DMS53 treated with DMSO at 0.1 percent for 48 hours (cell line): ENCODE data around the gene TMC6.
A peak's percentile ranks its signal among the peaks of the same experiment; 100 is the strongest.
"Not testable (repeated sequence)": the region's sequence is repeated elsewhere in the genome, so short reads cannot be mapped to it uniquely, and the experiment has no call there.

Experiments
- DNase-seq: peaks from one replicate; lab custom pipeline; 2025; ENCODE audit not compliant: unreplicated experiment; lab: John Stamatoyannopoulos, UW

Gene TMC6

GRCh38 chr17:78154903-78155811 lies 26.6 kb upstream of the TMC6 start:
- no peak for DNase-seq

- DNase-seq, result no peak
These were observed 23.0 kb upstream of the TMC6 start for GRCh38 chr17:78151514-78152008.

- DNase-seq, result no peak
These were observed 19.9 kb upstream of the TMC6 start for GRCh38 chr17:78148286-78149016.

DNA sequence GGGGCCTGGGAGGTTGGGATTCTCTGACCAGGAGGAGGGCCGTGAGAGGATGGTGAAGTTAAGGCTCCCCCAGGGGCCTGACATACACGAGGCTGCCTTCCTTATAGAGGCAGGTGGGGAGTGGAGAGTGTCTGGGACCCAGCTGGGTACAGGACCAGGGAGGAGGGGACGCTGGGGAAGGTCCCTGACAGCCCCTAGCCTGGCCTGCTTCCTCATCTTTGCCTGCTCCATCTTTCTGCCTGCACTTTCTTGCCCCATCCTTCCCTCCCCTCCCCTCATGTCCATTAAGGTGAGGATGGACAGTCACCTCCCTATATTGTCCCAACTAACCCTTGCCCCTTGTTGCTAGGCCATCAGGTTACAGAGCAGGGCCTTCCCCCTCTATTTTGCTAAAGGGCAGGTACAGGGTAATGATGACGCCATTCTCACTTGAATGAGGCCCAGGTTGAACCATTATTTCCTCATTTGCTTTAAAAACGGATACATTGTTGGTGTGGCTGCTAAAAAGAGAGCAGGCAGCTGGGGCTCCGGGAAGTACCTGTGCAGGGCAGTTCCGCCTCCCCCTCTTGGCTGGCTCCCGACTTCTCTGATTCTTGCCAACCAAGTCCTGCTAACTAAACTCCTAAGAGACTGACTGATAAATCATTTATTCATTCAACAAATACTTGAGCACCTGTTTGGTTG lies 18.9 kb upstream of the TMC6 start:
- DNase-seq, result no peak

DNA sequence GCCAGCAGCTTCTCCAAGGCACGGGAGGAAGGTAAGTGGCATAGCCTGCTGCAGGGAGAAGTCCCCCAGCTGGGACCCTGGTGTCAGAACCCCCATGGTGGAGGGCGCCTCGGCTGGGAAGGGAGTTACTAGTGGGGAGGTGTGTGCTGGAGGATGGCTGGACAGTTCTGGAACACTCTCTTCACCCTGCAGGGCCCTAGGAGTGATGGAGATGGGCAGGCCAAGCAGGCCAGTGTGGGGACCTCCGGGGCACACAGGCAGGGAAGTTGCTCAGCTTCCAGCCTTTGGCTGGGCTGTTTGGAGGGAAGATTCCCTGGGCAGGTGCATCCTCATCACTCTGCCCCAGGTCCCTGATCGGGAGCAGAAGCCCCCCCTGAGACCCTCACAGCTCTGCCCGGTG lies 18.3 kb upstream of the TMC6 start:
- DNase-seq, result no peak

- DNase-seq, result no peak
These were observed 17.9 kb upstream of the TMC6 start for GRCh38 chr17:78146471-78146869.

GRCh38 chr17:78144736-78145641 lies 16.4 kb upstream of the TMC6 start:
- DNase-seq, result no peak

- no peak for DNase-seq
These were observed 15.7 kb upstream of the TMC6 start for GRCh38 chr17:78144147-78144719.

DNA sequence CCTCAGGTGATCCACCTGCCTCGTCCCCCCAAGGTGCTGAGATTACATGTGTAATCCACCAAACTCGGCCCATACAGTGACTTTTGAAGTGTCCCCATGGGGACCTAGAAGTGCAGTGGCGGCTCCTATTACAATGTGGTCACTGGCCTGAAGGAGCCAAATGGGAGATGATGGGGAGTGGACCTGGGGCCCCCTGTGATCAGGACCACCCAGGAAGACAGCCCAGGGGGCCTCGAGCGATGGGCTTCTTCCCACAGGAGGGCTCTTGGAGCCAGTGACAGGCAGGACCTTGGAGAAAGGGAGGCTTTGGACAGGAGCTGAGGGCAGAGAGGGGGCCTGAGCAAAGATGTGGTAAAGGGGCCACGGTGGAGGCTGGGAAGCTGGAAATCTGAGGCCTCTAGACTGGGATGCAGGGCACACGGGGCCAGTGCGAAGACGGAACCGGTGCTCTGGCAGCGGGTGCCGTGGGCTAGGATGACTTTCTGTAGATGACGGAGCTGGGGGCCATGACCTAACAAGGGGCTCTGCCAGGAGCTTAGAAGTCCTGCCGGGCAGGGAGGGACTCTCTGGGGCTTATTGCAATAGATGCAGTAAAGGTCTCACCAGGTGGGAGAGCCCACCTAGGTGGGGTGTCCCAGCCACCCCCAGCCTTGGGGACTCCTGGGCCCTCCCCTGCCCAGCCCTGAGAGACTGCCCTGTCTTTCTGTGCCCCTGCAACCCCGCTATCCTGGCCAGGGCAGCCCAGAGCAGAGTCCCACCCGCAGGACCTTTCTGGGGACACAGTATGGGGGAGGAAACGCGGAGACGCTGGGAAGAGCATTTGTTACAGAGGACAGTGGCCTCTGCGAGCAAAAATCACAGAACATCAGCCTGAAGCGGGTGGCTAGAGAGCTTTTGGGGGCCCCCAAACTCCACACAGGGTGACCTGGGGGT lies 14.9 kb upstream of the TMC6 start:
- DNase-seq, result no peak

DNA sequence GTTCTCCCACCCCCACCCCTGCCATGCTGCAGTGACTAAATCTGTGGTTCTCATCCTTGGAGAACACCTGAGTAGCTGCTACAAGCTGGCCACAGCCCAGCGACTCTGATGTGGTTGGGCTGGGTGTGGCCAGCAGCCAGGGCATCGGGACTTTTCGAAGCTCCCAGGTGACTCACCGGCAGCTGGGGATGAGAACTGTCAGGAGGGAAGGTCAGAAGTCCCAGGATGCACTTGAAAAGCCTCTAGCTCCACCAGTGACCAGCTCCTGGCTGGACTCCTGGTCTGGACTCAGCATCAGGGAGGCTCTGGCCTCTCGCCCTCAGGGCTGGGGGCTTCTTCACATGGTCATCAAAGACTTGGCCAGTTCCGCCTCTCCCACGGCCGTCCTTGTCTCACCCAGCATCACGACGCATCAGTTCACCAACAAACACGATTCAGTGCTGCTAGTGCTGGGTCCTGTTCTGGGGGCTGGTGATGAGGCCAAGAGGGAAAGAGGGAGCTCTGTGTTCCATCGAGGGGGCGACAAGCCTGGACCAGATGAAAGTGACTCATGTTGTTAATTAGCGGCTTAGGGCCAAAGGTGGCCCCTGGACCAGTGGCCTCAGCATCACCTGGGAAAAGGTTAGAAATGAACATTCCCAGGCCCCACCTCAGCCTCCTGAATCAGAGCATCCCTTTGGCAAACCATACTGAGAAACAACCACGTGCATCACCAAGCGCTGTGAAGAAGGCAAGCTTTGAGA lies 13.7 kb upstream of the TMC6 start:
- peak; percentile 82 for DNase-seq

DNA sequence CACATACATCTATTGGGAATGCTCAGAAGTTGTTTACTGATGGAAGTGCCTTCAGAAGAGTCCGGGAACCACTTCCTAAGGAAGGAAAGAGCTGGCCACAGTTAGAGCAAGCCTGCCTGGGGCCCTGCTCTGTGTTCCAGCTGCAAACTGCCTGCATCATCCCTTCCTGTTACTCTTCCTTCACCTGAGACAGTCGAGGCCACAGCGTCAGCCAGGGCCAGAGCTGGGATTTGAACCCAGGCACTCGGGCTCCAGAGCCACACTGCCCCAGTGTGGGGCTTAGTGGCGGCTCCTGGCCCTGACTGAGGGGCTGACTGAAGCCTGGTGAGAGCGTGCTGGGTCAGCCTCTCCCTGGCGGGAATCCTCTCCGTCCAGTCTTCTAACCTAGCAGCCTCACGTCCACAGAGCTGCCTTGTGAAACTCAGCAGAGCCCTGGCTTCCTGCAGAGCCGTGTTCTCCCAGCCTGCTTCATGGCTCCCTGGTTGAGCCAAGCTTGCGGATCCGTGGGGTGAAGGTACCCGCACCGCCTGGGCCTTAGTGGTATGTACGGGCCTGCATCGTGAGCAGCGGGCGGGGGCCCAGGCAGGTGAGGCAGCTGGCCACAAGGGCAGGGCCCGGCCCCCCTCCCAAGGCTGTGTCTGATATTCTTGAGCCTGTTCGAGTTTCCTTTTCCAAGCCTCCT lies 13.0 kb upstream of the TMC6 start:
- DNase-seq, result no peak

- DNase-seq, result peak; percentile 42
These were observed 11.9 kb upstream of the TMC6 start for GRCh38 chr17:78140169-78141051.

- DNase-seq, result not testable (repeated sequence)
These were observed 11.3 kb upstream of the TMC6 start for GRCh38 chr17:78139861-78140168.

GRCh38 chr17:78138204-78139060 lies 9.9 kb upstream of the TMC6 start:
- no peak for DNase-seq

- no peak for DNase-seq
These were observed 9.0 kb upstream of the TMC6 start for GRCh38 chr17:78137392-78138203.
